ENCODE results near the gene RCSD1.

GRCh38 chr1:167618366-167618765, 11.7 kb upstream of the RCSD1 start:
- TF ChIP-seq POLR2AphosphoS5 (IDR thresholded peaks at IDR 0.05; ENCODE audit: low read depth, low read length) (no peak), POLR2A (IDR thresholded peaks at IDR 0.05; ENCODE audit: low read depth, low read length) (no peak)

Data from GM12891 (cell line).